Stimulated activated effector memory CD8-positive, alpha-beta T cell treated with anti-CD3 and anti-CD28 coated beads, Interleukin-12 subunit alpha, Interleukin-12 subunit beta, amount 100 ng/mL, for 72 hours (primary cell): ENCODE data around the gene RASSF4.
A peak's percentile ranks its signal among the peaks of the same experiment; 100 is the strongest.

Experiments used
- ATAC-seq: fragments of 150-1000 bp; cut with Tn5 transposase; 2 replicates; pipeline ENCODE4 v1.10.0; 2021
- DNase-seq, 2 donors: peaks; one replicate each; pipeline ENCODE4 v3.0.0; 2021 to 2022; ENCODE audit warnings: low spot score in 2 of 2
- H3K27ac Mint-ChIP-seq: one replicate; pipeline ENCODE4 v1.8.0; 2022; ENCODE audit warnings: mild to moderate bottlenecking, mixed read lengths
- H3K36me3 Mint-ChIP-seq: one replicate; pipeline ENCODE4 v1.8.0; 2022; ENCODE audit warnings: mild to moderate bottlenecking, mixed read lengths
- H3K4me1 Mint-ChIP-seq: one replicate; pipeline ENCODE4 v1.8.0; 2022; ENCODE audit warnings: mixed read lengths
- H3K4me3 Mint-ChIP-seq: one replicate; pipeline ENCODE4 v1.8.0; 2022; ENCODE audit warnings: mild to moderate bottlenecking, mixed read lengths
- H3K9me3 Mint-ChIP-seq: one replicate; pipeline ENCODE4 v1.8.0; 2022; ENCODE audit warnings: mixed read lengths

Gene RASSF4

DNA sequence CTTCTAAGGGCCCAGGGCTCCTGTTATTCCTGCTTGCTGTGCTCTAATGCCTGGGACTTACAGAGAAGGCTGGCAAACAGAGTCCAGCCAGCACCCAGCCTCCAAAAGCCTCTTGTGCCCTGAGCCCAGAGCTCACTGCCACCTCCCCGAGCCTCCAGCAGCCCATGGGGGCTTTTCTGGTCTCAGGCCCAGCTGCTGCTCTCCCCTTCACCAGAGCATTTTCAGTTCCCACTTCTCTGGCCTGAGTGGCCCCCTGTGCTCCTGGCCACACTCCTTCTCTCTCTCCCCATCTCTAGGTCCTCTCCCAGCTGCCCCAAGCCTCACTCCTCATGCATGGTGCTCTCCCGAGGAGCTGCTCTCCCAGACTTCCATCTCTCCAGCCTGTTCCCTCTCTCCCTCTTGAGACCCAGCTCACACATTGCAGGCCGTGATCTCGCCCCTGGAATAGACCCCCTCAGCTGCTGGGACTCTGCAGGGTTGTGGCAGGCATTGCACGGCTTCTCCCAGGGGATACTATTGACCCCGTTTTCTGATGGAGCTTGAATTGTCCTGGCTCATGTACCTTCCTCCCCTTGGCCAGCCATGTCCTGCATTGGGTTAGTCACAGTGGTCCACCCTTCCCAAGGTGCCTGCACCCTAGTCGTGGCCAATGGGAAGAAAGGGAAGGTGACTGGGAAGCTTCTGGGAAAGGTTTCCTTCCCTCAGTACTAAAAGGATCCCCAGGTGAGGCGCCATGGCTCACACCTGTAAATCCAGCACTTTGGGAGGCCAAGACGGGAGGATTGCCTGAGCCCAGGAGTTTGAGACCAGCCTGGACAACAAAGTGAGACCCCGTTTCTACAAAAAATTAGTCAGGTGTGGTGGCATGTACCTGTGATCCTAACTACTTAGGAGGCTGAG is 9.0 kb upstream of the RASSF4 start:
- no peak overlapping the region for H3K4me3 Mint-ChIP-seq
- H3K36me3 Mint-ChIP-seq = peaks cover 6% of the 10 kb centered on the region
- DNase-seq (no peak), ATAC-seq (no peak)
- H3K4me1 Mint-ChIP-seq = peaks cover 14% of the 10 kb centered on the region
- H3K9me3 Mint-ChIP-seq = no peaks in the 10 kb centered on the region
- no peak overlapping the region for H3K27ac Mint-ChIP-seq

DNA sequence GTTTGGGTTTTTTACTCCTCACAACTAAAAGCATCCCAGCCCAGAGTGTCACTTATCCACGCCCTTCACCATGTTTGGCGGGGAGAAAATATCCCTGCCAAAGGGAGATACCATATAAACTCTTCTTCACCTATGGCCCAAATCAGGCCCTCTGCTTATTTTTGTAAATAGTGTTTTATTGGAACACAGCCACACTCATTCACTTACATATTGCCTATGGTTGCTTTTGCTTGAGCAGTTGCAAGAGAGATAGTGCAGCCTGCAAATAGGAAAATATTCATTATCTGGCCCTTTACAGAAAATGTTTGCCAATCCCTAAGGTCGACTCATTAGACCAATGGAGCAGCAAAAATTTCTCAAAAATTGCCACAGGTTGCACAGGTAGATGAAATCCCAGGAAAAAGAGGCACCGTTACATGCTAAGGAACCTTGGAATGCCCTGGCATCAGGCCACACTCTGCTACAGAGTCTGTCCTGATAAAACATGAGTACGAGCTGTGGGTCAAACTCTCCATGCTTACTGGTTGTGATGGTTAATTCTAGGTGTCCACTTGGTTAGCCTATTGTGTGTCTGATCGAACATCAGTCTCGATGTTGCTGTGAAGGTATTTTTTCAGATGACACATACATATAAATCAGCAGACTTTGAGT is 7.9 kb upstream of the RASSF4 start:
- H3K36me3 Mint-ChIP-seq = peaks cover 14% of the 10 kb centered on the region
- no peak overlapping the region for H3K4me3 Mint-ChIP-seq
- no peak for ATAC-seq
- H3K4me1 Mint-ChIP-seq = peaks cover 20% of the 10 kb centered on the region
- H3K9me3 Mint-ChIP-seq = no peaks in the 10 kb centered on the region
- DNase-seq = no peak
- no peak overlapping the region for H3K27ac Mint-ChIP-seq

DNA sequence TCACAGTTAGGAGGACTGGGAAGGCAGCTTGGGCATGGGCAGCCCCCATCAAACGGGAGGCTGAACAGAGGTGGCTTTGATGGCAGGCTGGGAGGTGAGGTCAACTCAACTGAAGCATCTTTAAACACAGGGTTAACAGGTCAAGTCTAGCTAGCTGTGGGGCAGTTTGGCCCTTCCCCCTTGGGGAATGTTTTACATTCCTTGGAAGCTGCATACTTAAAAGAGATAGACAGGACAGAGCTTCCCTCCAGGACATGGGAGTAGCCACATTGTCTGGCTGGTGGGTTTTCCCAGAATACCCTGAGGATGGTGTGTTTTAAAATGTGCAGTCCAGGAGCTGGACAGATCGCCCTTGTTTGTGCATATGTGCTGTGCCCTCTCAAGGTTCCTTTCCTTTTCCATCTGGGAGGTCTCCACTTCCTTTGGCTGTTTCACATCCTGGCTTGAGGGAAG is 6.8 kb upstream of the RASSF4 start:
- Mint-ChIP-seq H3K36me3 (peaks cover 14% of the 10 kb centered on the region), H3K27ac (peak overlapping the region; percentile 77), H3K9me3 (no peaks in the 10 kb centered on the region), H3K4me3 (no peak overlapping the region), H3K4me1 (peaks cover 22% of the 10 kb centered on the region)
- DNase-seq = no peak
- no peak for ATAC-seq

DNA sequence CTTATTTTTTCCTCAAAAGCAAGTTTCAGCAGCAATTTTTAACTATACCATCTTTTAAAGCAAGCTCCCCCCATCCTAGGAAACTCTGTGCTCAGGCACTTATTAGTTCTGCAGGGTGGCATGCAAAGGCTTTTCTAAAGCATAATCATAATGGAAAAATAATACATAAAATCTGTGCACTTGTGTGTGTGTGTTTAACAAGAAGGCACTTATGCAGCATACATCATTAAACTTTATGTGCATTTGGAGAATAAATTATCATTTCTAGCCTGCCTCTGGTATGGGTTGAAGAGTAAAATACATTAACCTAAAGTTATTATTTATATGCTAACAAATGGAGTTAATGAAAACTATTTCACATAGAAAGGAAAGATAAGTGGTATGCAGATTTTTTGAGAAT is 5.6 kb upstream of the RASSF4 start:
- peak overlapping the region; percentile 77 for H3K27ac Mint-ChIP-seq
- H3K4me1 Mint-ChIP-seq = peaks cover 30% of the 10 kb centered on the region
- DNase-seq (no peak), ATAC-seq (no peak)
- no peaks in the 10 kb centered on the region for H3K9me3 Mint-ChIP-seq
- peaks cover 14% of the 10 kb centered on the region for H3K36me3 Mint-ChIP-seq
- no peak overlapping the region for H3K4me3 Mint-ChIP-seq

DNA sequence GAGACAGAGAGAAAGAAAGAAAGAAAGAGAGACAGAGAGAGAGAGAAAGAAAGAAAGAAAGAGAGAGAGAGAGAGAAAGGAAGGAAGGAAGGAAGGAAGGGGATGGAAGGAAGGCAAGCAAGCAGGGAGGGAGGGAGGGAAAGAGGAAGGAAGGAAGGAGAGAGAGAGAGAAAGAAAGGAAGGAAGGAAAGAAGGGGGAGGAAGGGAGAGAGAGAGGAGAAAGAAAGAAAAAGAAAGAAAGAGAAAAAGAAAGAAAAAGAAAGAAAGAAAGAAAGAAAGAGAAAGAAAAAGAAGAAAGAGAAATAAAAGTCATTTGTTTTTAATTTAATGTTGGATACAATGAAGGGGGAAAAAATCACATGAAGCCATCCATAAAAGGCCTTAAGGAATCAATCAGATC is 4.6 kb upstream of the RASSF4 start:
- no peak for ATAC-seq
- no peak for DNase-seq
- H3K4me3 Mint-ChIP-seq = no peak overlapping the region
- no peaks in the 10 kb centered on the region for H3K9me3 Mint-ChIP-seq
- H3K4me1 Mint-ChIP-seq = peaks cover 30% of the 10 kb centered on the region
- peak overlapping the region; percentile 79 for H3K27ac Mint-ChIP-seq
- H3K36me3 Mint-ChIP-seq = peaks cover 14% of the 10 kb centered on the region

- peak overlapping the region; percentile 61 for H3K27ac Mint-ChIP-seq
- no peak overlapping the region for H3K4me3 Mint-ChIP-seq
- H3K36me3 Mint-ChIP-seq = peaks cover 14% of the 10 kb centered on the region
- H3K4me1 Mint-ChIP-seq = peaks cover 31% of the 10 kb centered on the region
- ATAC-seq (no peak), DNase-seq (no peak)
- no peaks in the 10 kb centered on the region for H3K9me3 Mint-ChIP-seq
Measured at GRCh38 chr10:44955413-44956070, 4.1 kb upstream of the RASSF4 start.

GRCh38 chr10:44956226-44956625 is 3.4 kb upstream of the RASSF4 start:
- H3K36me3 Mint-ChIP-seq = peaks cover 14% of the 10 kb centered on the region
- peaks cover 33% of the 10 kb centered on the region for H3K4me1 Mint-ChIP-seq
- no peak overlapping the region for H3K4me3 Mint-ChIP-seq
- no peak for ATAC-seq
- H3K27ac Mint-ChIP-seq = peak overlapping the region; percentile 61
- DNase-seq = no peak
- H3K9me3 Mint-ChIP-seq = no peaks in the 10 kb centered on the region

DNA sequence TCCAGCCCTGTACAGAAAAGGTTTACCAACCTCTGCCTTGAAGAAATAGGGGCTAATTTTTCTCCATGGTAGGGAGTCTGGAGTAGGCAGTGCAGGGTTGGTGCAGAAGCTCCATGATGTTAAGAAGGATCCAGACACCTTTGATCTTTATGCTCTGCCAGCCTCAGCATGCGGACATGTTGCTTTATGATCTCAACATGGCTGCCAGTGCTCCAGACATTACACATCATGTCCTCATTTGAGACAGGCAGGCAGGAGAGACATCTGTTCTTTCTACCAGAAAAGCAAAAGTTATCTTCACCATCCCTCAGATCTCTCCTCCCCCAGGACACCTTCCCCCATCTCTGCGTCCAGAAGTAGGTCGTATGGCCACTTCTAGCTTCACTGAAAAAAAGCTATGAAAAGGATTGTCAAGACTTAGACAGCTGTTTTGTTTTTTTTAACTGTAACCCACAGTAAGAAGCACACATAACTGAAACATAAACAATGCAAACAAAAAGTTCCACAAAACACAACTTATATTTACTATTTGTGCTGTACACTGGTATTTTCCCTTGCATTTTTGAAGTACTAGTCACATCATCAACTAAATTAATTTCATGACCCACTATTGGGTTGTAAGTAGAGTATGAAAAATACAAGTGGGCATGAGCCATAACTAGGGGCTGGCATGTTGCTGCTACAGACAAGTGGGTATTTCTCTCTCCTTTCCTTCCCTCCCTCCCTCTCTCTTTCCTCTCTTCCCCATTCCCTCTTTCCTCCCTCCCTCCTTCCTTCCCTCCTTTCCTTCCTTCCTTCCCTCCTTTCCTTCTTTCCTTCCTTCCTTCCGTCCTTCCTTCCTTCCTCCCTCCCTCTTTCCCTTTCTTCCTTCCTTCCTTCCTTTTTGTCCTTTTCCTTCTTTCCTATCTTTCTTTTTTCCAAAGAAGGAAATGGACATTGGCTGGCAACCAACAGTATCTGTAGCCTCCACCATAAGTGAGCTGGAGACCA is 2.6 kb upstream of the RASSF4 start:
- no peak for ATAC-seq
- DNase-seq = no peak
- Mint-ChIP-seq H3K9me3 (no peaks in the 10 kb centered on the region), H3K4me3 (peak overlapping the region; percentile 77), H3K27ac (peak overlapping the region; percentile 61), H3K4me1 (peaks cover 33% of the 10 kb centered on the region), H3K36me3 (peaks cover 14% of the 10 kb centered on the region)

DNA sequence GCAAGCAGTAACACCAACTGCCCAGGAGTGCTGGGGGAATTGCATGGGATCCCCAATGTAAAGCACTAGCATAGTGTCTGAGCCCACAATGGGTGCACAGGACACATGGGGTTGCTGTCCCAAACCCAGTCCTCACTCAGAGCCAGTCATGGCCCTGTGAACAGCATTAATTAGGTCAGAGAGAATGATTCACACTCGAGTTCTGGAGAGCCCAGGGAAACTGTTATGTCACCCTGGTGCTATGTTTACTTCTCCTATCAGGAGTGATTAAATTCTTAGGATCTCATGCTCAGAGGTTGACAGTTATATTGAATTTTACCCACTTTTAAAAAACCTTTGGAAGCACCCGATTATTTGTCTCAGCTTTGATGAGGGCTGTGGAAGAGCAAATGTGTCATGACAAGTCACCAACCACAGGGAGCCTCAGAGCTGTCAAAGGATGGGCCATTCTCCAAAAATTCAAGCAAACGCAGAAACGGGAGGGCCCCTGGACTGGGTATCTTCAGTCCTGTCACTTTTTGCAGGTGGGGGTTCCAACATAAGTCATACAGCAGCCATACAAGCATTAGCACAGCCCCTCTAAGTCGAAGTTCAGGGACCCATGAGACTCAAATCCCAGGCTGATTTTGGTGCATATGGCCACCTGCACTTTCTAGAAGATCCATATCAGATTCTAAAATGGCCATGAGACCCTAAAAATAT is 1.3 kb upstream of the RASSF4 start:
- Mint-ChIP-seq H3K4me1 (peaks cover 41% of the 10 kb centered on the region), H3K9me3 (no peaks in the 10 kb centered on the region), H3K27ac (peak overlapping the region; percentile 73), H3K4me3 (peak overlapping the region; percentile 77), H3K36me3 (peaks cover 14% of the 10 kb centered on the region)
- no peak for ATAC-seq
- DNase-seq = no peak

DNA sequence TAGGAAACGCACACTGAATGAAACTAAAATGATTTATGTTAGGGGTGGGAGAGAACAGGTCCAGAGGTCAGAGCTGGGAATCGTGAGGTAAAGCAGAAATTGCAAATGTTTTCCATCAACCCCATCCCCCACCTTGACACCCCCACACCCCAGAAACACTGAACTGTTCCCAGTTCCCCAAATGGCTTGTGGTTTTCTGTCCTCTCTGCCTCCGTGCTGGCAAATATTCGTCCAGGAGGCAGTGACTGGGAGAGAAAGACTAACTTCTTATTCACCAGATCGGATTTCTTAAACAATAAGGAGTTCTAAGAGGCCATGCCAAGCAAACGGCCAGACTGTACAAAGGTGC is 730 bp upstream of the RASSF4 start:
- Mint-ChIP-seq H3K4me1 (peaks cover 41% of the 10 kb centered on the region), H3K27ac (peak overlapping the region; percentile 73), H3K9me3 (no peaks in the 10 kb centered on the region), H3K36me3 (peaks cover 14% of the 10 kb centered on the region), H3K4me3 (peak overlapping the region; percentile 77)
- DNase-seq (no peak), ATAC-seq (no peak)

GRCh38 chr10:44960088-44960460 is 472 bp downstream of the RASSF4 start:
- H3K27ac Mint-ChIP-seq = no peak overlapping the region
- DNase-seq (no peak), ATAC-seq (no peak)
- H3K4me3 Mint-ChIP-seq = peak overlapping the region; percentile 77
- peaks cover 8% of the 10 kb centered on the region for H3K36me3 Mint-ChIP-seq
- peaks cover 41% of the 10 kb centered on the region for H3K4me1 Mint-ChIP-seq
- H3K9me3 Mint-ChIP-seq = no peaks in the 10 kb centered on the region

- Mint-ChIP-seq H3K9me3 (no peaks in the 10 kb centered on the region), H3K36me3 (peaks cover 8% of the 10 kb centered on the region), H3K27ac (peak overlapping the region; percentile 60), H3K4me3 (peak overlapping the region; percentile 77), H3K4me1 (peaks cover 43% of the 10 kb centered on the region)
- DNase-seq = no peak
- ATAC-seq = no peak
Measured at GRCh38 chr10:44960482-44961229, 1.1 kb downstream of the RASSF4 start.

- peak overlapping the region; percentile 77 for H3K4me3 Mint-ChIP-seq
- H3K4me1 Mint-ChIP-seq = peaks cover 45% of the 10 kb centered on the region
Measured at GRCh38 chr10:44961230-44961571, 1.6 kb downstream of the RASSF4 start.

More at GRCh38 chr10:44961230-44961571, 1.6 kb downstream of the RASSF4 start:
- H3K9me3 Mint-ChIP-seq = no peaks in the 10 kb centered on the region
- ATAC-seq (no peak), DNase-seq (no peak)
- H3K27ac Mint-ChIP-seq = peak overlapping the region; percentile 60
- H3K36me3 Mint-ChIP-seq = peaks cover 5% of the 10 kb centered on the region
